SK-N-SH (cell line): ENCODE results near the gene ZMAT5.

Experiments used
- CTCF ChIP-seq: fragments of 200-600 bp; sonication (generic); IDR thresholded peaks from 2 replicates; pipeline ENCODE4 v1.6.1; 2017; ENCODE audit warnings: antibody characterized with exemption, mild to moderate bottlenecking, moderate library complexity
- FOXJ3 ChIP-seq: sonication (generic); formaldehyde crosslinking; IDR thresholded peaks from 2 replicates; pipeline ENCODE4 v1.5.1; 2020; ENCODE audit warnings: mild to moderate bottlenecking, missing genetic modification reagents
- FOXM1 ChIP-seq: IDR thresholded peaks from 2 replicates; pipeline ENCODE4 v1.4.0; 2012; ENCODE audit warnings: low read depth, mild to moderate bottlenecking
- GABPA ChIP-seq: IDR thresholded peaks from 2 replicates; pipeline ENCODE4 v1.4.0; 2012; ENCODE audit warnings: low read depth, mild to moderate bottlenecking
- JUND ChIP-seq: IDR thresholded peaks from 2 replicates; pipeline ENCODE4 v1.4.0; 2012
- MAX ChIP-seq: IDR thresholded peaks from 2 replicates; pipeline ENCODE4 v1.4.0; 2012; ENCODE audit warnings: low read depth
- SMC3 ChIP-seq: IDR thresholded peaks from 2 replicates; pipeline ENCODE4 v1.6.1; 2012; ENCODE audit warnings: low read depth, low read length, improper control_type of control experiment
- YY1 ChIP-seq: IDR thresholded peaks from 2 replicates; pipeline ENCODE4 v1.4.0; 2012; ENCODE audit warnings: low read depth, mild to moderate bottlenecking

- TF ChIP-seq CTCF (no peak), JUND (no peak), MAX (no peak), FOXJ3 (CRISPR knock-in tag) (no peak), GABPA (no peak), YY1 (no peak), FOXM1 (no peak), SMC3 (no peak)
Observed at GRCh38 chr22:29722151-29722550, 44.7 kb downstream of the ZMAT5 start.
